Nucleus accumbens (tissue), 56 donors: ENCODE measurements around the gene PRSS3.
"Not testable (repeated sequence)": the region's sequence is repeated elsewhere in the genome, so short reads cannot be mapped to it uniquely, and the experiment has no call there.

Experiments used
- DNase-seq, 56 donors: peaks; one replicate each; lab custom pipeline; 2025; lab: John Stamatoyannopoulos, UW

PRSS3 gene

DNA sequence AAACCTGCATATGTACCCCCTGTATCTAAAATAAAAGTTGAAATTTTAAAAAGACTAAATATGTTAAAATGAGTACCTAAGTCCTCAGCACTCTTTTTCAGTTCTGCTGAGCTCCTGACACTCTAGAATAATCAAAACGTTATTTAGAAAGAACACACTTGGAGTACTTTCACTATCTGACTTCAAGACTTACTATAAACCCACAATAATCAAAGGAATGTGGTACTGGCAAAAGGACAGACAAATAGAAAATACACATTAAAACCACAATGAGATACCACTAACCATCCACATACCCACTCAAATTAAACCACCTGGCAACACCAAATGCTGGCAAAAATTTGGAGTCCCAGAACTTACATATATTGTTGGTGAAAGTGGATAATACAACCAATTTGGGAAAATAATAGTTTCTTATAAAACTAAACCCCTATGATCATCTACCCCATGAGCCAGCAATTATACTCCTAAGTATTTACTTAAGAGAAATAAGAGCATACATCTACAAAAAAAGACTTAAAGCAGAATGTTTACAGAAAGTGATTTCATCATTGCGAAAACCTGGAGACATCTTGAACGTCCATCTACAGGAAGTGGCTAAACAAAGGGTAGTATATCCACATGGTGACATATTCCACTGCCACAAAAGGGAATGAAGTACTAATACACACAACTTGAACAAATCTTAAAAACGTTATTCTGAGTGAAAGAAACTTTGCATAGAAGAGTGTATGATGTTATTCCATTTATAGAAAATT is 12.8 kb upstream of the PRSS3 start:
- no peak for DNase-seq

DNA sequence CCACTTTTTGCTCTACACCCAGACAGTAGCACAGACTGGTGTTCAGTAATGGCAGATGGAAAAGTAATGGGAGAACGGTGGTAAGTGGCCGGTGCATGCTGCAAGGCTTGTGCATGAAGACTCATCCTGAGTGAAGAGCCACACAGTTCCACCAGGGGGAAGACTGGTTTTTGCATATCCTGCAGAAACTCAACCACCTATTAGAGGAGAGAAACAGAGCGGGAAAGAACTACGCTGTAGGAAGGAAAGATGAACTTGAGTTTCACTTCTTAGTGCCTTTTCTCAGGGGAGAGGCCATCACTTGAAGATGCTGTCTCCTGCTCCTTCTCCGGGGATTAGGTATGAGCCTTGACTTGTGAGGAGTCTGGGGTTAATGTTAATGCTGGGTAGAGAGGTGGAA is 9.4 kb upstream of the PRSS3 start:
- no peak for DNase-seq

DNA sequence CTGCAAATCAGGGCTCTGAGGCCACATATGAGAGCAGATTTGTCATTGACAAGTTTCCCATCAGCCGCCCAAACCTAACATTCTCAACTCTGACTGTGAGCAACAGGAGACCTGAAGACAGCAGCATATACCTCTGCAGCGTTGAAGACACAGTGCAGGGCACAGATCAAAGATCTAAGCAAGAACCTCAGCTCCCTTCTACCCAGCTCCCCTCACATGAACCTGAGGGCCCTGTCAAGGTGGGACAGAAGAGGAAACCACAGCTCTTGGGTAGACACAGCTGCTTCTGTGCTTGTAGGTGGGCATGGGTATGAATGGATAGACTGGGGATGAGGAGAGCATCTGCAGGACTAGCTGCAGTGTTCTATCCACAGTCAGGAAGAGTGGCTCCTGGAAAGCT is 8.7 kb upstream of the PRSS3 start:
- DNase-seq: no peak

DNA sequence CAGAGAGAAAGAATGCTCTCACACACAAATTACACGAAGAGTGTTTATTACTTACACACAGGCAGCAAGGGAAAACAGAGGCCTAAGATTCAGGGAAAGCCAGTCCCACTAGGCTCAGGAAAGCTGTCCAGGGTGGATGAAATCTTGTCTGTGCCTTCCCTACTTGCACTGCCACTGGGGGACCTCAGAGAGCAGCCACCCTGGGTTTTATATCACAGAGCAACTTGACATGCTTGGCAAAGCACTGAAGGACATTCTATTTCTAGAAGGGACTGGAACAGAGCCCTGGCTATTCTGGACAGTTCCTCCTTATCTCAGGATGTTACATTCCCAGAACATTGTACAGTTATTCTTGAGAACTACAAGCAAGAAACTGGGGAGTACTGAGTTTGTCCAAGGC is 7.5 kb upstream of the PRSS3 start:
- DNase-seq: no peak

DNA sequence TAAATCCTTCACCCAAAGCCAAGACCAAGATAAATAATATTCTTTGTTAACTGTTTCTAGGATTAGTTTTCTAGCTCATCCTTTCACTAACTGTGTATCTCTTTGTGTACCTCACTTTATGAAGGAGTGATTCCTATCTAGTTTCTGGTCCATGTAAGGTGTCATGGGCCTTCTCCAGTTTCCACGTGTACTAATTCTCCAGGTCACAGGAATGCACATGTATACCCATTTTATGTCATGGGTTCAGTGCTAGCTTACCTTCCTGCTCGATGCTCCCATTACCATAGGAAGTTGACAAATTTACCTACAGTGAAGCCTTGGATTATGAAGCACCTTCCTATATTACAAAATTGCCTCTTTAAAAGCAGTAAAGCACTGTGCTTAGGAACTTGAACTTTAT is 5.9 kb upstream of the PRSS3 start:
- not testable (repeated sequence) for DNase-seq

DNA sequence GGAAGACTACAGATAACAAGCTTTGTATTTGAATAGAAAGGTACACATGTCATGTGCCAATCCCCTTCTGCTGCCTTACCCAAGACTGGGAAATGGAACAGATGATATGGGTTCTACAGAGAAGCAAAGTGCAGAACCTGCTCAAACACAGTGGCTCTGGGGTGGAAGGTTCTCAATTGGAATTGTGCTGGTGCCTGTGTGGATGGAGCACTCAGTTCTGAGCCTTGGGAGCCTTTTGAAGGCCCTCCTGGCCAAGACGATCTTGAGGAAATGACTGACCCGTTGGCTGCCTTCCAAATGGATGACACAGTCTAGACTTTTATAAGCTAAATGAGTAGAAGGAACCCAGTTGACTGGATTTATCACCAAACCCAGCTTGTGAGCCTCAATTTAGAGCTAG is 4.2 kb upstream of the PRSS3 start:
- no peak for DNase-seq

DNA sequence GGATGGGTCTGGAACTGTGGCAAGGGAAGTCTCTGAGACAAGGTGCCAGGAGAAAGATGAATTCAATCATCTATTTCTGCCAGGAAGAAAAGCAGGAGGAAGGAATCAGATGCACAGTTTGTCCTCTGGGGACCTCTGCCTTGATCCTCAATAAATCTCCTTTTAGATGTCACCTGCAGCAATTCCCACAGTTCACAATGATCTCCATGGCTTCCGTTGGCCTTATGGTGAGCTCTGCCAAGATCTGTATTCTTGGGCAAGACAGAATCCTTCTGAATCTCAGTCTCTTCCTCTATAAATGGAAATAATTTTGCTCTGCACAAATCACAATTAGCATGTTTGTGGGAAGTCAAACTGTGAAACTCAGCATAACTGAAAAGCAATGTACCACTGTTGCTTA is 1.9 kb upstream of the PRSS3 start:
- DNase-seq: not testable (repeated sequence)

DNA sequence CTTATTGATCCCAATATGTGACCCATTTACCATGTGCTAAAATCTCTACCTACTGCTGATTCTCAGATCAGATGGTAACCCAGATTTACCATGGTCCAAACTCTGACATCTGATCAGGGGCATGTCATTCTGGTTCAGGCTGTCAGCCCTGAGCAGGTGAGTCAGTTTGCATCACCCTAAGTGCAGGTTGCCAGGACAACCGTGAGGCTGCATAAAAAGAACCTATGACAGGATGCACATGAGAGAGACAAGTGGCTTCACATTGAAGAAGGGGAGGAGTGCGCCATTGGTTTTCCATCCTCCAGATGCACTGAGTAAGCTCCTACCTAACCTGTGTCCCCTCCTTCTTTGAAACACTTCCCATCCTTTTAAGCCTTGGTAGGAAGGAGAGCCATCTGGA is 801 bp upstream of the PRSS3 start:
- peak in 26 of 56 donors; percentile 3 to 79 (median 40) for DNase-seq

DNA sequence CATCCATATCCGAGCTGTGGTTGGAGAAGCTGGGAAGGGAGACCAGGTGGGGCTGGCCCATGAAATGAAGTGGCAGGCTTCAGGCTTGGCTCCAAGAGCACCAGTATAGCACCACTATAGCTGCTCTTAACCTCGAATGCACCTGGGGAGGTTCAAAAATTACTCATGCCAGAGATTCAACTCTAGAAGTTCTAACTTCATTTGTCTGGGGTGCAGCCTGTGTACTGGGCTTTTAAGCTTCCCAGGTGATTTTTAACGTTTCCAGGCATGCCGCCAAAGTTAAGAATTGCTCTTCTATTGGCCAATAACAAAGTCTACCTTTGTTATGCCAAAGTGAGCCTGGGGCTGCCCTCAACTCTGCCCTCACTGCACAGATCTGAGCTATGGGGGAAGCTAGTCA is 458 bp downstream of the PRSS3 start:
- no peak for DNase-seq

DNA sequence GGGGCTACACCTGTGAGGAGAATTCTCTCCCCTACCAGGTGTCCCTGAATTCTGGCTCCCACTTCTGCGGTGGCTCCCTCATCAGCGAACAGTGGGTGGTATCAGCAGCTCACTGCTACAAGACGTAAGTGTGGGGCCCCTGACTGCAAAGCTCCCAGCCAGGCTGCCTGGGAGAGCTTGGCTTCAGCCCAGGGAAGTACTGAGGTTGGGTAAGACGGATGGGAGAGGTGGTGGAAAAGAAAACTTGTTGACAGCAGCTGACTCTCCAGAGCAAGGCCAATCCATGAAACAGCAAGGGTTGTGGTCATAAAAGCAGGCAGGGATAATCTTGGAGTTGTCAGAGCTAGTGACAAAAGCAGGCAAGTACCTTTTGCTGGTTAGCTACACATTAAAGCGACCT is 1.3 kb downstream of the PRSS3 start:
- not testable (repeated sequence) for DNase-seq

DNA sequence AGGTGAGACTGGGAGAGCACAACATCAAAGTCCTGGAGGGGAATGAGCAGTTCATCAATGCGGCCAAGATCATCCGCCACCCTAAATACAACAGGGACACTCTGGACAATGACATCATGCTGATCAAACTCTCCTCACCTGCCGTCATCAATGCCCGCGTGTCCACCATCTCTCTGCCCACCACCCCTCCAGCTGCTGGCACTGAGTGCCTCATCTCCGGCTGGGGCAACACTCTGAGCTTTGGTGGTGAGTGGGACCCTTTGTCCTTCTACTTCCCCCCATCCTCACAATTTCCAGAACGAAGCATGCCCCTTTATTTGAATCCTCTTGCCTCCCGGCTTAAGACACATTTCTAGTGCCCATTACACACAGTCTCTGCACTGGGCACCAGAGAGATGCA is 2.5 kb downstream of the PRSS3 start:
- DNase-seq: no peak

DNA sequence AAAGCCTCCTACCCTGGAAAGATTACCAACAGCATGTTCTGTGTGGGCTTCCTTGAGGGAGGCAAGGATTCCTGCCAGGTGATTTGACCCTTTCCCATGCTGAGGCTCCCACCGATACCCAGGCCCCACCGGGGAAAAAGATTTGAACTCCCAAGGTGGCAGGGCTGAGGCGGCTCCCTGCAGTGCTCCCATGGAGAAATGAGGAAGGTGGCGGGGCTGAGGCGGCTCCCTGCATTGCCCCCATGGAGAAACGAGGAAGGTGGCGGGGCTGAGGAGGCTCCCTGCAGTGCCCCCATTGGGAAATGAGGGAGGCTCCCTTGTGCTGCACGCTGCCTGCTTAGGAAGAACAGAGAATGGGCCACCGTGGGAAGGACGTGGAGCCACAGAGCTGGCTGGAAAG is 3.2 kb downstream of the PRSS3 start:
- no peak for DNase-seq

DNA sequence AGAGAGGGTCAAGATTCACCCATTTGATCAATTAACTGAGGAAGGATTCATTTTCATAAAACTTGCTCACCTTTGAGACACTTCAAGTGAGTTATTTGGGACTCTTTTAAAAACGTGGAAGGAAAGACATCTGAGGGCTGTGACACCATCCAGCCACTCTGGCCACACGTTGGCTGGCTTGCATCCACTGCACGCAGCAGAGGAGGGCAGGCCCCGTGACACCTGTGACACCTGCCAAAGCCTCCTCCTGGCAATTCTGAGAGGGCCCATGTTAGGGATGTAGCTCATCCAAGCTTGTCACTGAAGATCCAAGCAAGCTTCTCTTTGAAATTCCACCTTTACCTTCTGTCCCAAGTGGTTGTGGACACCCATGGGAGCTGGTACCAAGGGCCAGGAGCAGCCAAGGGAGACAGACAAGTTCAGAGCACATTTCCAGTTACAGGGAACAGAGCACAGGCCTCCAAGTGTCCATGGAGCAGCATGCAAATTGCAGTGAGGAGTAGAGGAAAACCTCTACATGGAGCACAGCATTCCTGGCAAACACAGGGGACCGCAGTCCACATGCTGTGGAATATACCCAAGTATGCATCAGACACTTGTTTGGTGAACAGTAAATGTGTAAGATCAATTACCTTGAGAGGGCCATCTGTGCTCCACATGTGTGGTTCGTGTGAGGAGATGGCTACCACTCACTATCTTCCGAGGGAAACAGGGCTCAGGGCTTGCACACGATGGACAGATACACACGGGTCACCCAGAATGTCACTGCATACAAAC is 4.8 kb downstream of the PRSS3 start:
- no peak for DNase-seq

DNA sequence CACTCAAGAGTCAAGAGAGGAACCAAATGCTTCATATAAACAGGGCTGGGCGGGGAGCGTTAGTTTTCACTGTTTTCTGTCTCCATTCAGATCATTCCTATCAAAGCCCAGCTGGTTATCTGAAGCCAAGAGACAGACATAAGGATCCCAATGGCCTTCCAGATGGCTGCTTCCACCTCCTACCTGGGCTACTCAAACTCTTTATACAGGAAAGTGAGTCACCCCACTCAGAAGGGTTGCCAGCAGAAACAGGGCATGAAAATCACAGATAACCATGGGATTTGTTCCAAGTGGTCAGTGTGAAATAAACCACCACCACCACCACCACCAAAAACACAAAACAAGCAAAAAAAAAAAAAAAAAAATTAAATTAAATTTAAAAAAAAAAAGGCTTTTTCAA is 5.5 kb downstream of the PRSS3 start:
- no peak for DNase-seq

DNA sequence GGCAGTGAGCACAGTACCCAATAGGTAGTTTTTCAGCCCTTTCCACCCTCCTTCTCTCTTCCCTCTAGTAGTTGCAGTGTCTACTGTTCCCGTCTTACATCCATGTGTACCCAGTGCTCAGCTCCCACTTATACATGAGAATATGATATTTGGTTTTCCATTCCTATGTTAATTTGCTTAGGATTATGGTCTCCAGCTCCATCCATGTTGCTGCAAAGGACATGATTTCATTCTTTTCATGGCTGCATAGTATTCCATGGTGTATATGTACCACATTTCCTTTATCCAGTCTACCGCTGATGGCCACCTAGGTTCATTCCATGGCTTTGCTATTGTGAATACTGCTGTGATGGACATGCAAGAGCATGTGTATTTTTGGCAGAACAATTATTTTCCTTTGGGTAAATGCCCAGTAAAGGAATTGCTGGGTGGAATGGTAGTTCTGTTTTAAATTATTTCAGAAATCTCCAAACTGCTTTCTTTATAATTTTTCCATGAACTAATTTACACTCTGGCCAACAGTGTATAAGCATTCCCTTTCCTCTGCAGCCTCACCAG is 6.7 kb downstream of the PRSS3 start:
- DNase-seq: not testable (repeated sequence)

DNA sequence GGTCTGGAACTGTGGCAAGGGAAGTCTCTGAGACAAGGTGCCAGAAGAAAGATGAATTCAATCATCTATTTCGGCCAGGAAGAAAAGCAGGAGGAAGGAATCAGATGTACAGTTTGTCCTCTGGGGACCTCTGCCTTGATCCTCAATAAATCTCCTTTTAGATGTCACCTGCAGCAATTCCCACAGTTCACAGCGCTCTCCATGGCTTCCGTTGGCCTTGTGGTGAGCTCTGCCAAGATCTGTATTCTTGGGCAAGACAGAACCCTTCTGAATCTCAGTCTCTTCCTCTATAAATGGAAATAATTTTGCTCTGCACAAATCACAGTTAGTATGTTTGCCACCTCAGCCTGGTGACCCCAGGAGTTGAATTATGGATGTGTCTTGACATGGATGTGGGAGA is 8.8 kb downstream of the PRSS3 start:
- DNase-seq: not testable (repeated sequence)

DNA sequence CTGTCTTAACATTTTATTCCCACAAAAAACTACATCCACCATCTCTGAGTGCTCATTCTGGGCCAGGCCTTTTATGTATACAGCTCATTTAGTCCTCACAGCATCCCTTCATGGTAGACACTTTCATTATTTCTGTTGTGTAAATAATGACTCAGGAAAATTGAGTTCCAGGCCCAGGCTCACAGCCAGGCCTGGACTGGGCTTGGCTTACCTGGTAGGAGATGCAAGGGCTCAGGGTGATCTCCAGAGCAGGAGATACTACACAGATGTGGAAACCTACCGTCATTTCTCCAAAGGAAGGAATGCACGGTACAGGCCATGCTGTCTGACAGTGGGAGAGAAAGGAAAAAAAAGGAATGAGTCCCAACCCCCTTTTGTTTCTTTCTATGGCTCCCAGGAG is 11.8 kb downstream of the PRSS3 start:
- not testable (repeated sequence) for DNase-seq

DNA sequence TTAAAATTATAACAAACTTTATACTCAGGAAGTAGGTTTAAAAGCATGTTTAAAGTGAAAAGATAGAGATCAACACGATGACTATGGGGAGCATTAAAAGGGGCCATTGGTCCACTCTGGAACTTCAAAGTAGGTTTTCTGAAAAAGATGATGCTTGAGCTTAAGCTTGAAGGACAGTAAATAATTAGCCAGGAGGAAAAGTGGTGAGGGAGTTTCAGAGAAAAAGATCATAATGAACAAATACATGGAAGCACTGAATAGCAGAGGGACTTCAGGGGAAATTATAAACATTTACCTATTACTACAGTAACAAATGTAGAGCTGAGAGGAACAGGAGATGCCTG is 13.6 kb downstream of the PRSS3 start:
- not testable (repeated sequence) for DNase-seq

DNA sequence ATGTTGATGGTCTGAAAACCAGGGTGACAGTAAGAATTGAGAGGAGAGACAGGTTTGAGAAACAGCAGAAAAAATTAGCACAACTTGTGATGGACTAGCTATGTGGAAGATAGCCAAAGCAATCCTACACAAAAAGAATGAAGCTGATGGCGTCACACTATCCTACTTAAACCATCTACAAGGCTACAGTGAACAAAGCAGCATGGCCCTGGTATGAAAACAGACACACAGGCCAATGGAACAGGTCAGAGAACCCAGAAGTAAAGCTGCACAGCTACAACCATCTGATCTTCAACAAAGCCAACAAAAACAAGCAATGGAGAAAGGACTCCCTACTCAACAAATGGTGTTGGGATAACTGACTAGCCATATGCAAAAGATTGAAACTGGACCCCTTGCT is 14.1 kb downstream of the PRSS3 start:
- no peak for DNase-seq

DNA sequence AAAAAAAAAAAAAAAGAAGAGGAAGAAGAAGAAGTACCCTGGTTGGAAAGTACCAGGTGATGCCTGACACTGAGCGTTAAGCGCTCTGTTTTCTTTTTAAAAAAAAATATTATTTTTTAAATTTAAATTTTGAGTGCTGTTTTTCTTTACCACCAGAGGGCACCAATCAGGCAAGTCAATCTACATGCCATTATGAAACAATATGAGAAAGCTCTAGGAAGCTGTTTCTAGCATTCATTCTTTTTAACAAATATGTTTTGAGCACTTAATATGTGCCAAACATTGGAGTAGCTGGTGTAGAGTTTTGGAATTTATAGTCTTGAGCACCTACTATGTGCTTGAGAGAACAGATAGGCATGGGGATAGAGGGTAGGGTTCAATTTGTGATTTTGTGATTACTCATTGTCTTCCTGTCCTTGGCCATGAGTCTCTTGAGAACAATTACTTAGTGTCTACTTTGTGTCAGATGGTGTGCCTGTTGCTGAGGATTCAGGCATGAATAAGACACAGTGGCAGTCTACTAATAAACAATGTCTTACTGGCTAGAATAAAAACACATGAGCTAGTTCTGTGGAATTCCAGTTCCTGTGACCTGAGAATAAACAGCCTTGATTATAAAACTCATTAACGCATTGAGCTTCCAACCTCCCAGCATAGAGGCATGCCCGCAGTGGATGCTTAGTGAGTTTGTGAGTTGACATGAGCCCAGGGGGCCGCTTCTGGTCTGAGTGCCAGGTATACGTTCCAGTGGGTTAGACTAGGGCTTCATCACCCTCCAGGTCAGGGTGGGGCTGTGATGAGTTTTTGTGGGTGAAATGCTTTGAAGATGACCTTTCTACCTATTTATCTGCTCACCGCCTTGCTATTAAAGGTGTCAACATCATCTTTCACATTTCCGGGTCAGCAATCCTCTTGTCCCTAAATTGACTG is 18.6 kb downstream of the PRSS3 start:
- peak in 28 of 56 donors; percentile 6 to 64 (median 32) for DNase-seq

DNA sequence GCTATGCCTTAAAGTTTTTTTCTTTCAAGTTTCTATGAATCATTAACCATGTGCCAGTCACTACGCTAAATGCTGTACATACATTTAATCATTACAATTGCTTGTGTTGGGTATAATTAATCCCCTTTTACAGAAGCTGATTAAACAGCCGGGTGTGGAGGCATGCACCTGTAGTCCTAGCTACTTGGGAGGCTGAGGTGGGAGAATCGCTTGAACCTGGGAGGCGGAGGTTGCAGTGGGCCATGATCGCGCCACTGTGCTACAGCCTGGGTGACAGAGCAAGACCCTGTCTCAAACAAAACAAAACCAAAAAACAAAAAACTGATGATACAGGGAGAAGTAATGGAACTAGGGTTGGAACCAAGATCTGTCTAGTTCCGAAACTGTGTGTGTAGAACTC is 20.4 kb downstream of the PRSS3 start:
- no peak for DNase-seq
